A673 (cell line): Measurements from ENCODE around the gene KRTAP10-10. TPM values are rescaled to one million over a fixed set of nuclear protein-coding genes. Genes with fewer than 3 reads are reported as not detected.

Experiments used
- BruUV-seq: library from RNA; stranded (reverse); fragments of 400-500 nt; replicated peaks from 2 replicates; lab custom pipeline; 2021; lab: Mats Ljungman, UMichigan
- CTCF ChIA-PET: fragments of 300-600 bp; sonication (Branson Sonifier 250); formaldehyde crosslinking; loops from one replicate; lab custom pipeline; 2022; ENCODE audit warnings: antibody characterized with exemption; lab: Charles Lee
- POLR2A ChIA-PET: fragments of 300-600 bp; sonication (Branson Sonifier 250); formaldehyde crosslinking; loops from one replicate; lab custom pipeline; 2022; ENCODE audit warnings: antibody characterized with exemption; ENCODE audit not compliant: low non-redundant PET; lab: Charles Lee
- DNase-seq: peaks from one replicate; pipeline ENCODE4 v3.0.0-alpha.2; 2015; ENCODE audit warnings: low spot score
- H3K27ac ChIP-seq: fragments of 200-600 bp; sonication (generic); 2 replicates; pipeline ENCODE4 v1.5.1; 2016; ENCODE audit warnings: mixed run types, low read depth, mild to moderate bottlenecking, mixed read lengths, antibody characterized with exemption, low read length; ENCODE audit not compliant: poor library complexity, severe bottlenecking
- H3K27me3 ChIP-seq: fragments of 200-600 bp; sonication (generic); replicated peaks from 2 replicates; pipeline ENCODE4 v1.6.1; 2017; ENCODE audit warnings: mixed run types, low read depth, mild to moderate bottlenecking, mixed read lengths, antibody characterized with exemption, low read length; ENCODE audit not compliant: insufficient read depth, poor library complexity
- H3K36me3 ChIP-seq: fragments of 200-600 bp; sonication (generic); 2 replicates; pipeline ENCODE4 v1.6.1; 2016; ENCODE audit warnings: mixed run types, mild to moderate bottlenecking, mixed read lengths, antibody characterized with exemption, low read length; ENCODE audit not compliant: insufficient read depth, poor library complexity, severe bottlenecking
- H3K4me1 ChIP-seq: fragments of 200-600 bp; sonication (generic); 2 replicates; pipeline ENCODE4 v1.6.1; 2017; ENCODE audit warnings: mixed run types, mild to moderate bottlenecking, mixed read lengths, antibody characterized with exemption, low read length; ENCODE audit not compliant: insufficient read depth, poor library complexity, severe bottlenecking
- H3K4me3 ChIP-seq: fragments of 200-600 bp; sonication (generic); 2 replicates; pipeline ENCODE4 v1.5.1; 2016; ENCODE audit warnings: low read depth, mixed run types, mild to moderate bottlenecking, mixed read lengths, low read length; ENCODE audit not compliant: poor library complexity, severe bottlenecking
- H3K9me3 ChIP-seq: fragments of 200-600 bp; sonication (generic); 2 replicates; pipeline ENCODE4 v1.6.1; 2016; ENCODE audit warnings: mixed run types, low read depth, mild to moderate bottlenecking, mixed read lengths, antibody characterized with exemption, low read length; ENCODE audit not compliant: poor library complexity, severe bottlenecking
- CTCF ChIP-seq: fragments of 300-800, 200-600 bp; sonication (generic); conservative IDR thresholded peaks from 2 replicates; pipeline ENCODE4 v1.5.1; 2017; ENCODE audit warnings: low read depth, mild to moderate bottlenecking, antibody characterized with exemption, low read length, moderate library complexity, mixed read lengths
- EZH2 ChIP-seq: fragments of 200-600 bp; sonication (generic); IDR thresholded peaks from 2 replicates; pipeline ENCODE4 v1.6.1; 2017; ENCODE audit warnings: borderline replicate concordance, low read depth, mild to moderate bottlenecking, mixed read lengths, antibody characterized with exemption, low read length; ENCODE audit not compliant: poor library complexity, severe bottlenecking
- intact Hi-C: fragments of 100-400 bp; cut with micrococcal nuclease; formaldehyde crosslinking; loops from one replicate; pipeline ENCODE4 v1.10.0; 2022; ENCODE audit not compliant: unreplicated experiment
- total RNA-seq: library from RNA; stranded (reverse); gene quantifications from 2 replicates; pipeline ENCODE4 v1.2.3, GENCODE V29; 2021

Gene KRTAP10-10
- total RNA-seq, 1 experiment from 2014 or later = not detected

GRCh38 chr21:44615466-44615865 lies 21.7 kb upstream of the KRTAP10-10 start:
- Histone ChIP-seq H3K27me3 (no peaks in the 10 kb centered on the region), H3K9me3 (peaks cover 19% of the 10 kb centered on the region), H3K4me3 (no peak overlapping the region), H3K27ac (no peak overlapping the region), H3K36me3 (no peaks in the 10 kb centered on the region), H3K4me1 (no peaks in the 10 kb centered on the region)
- DNase-seq = no peak
- BruUV-seq = no TSS peak
- ChIA-PET CTCF (no interaction called here), POLR2A (no interaction called here)
- intact Hi-C loops = no loop called here
- TF ChIP-seq CTCF (no peak), EZH2 (no peak)

GRCh38 chr21:44615911-44616590 lies 21.1 kb upstream of the KRTAP10-10 start:
- Histone ChIP-seq H3K36me3 (no peaks in the 10 kb centered on the region), H3K9me3 (peaks cover 16% of the 10 kb centered on the region), H3K4me3 (no peak overlapping the region), H3K4me1 (no peaks in the 10 kb centered on the region), H3K27ac (no peak overlapping the region), H3K27me3 (no peaks in the 10 kb centered on the region)
- TF ChIP-seq EZH2 = no peak
- TF ChIP-seq CTCF = no peak
- no TSS peak for BruUV-seq
- intact Hi-C loops = no loop called here
- CTCF ChIA-PET = no interaction called here
- DNase-seq = no peak
- POLR2A ChIA-PET = no interaction called here

GRCh38 chr21:44616591-44616926 lies 20.6 kb upstream of the KRTAP10-10 start:
- ChIA-PET POLR2A (no interaction called here), CTCF (no interaction called here)
- TF ChIP-seq EZH2 (no peak), CTCF (no peak)
- no peaks in the 10 kb centered on the region for H3K36me3 ChIP-seq
- H3K4me3 ChIP-seq = no peak overlapping the region
- H3K27ac ChIP-seq = no peak overlapping the region
- H3K27me3 ChIP-seq = no peaks in the 10 kb centered on the region
- no peaks in the 10 kb centered on the region for H3K4me1 ChIP-seq
- no TSS peak for BruUV-seq
- intact Hi-C loops = no loop called here
- H3K9me3 ChIP-seq = peaks cover 11% of the 10 kb centered on the region
- DNase-seq = no peak
